Calu3 (cell line): ENCODE results near the gene GREM1. TPM values are rescaled to one million over a fixed set of nuclear protein-coding genes. Genes with fewer than 3 reads are reported as not detected.

ENCODE experiments used
- BruUV-seq: library from RNA; stranded (reverse); fragments of 400-500 nt; replicated peaks from 2 replicates; lab custom pipeline; 2021; lab: Mats Ljungman, UMichigan
- CTCF ChIA-PET: fragments of 300-600 bp; sonication (Branson Sonifier 250); formaldehyde crosslinking; loops from one replicate; lab custom pipeline; 2022; ENCODE audit warnings: antibody characterized with exemption; lab: Charles Lee
- DNase-seq: peaks from one replicate; pipeline ENCODE4 v3.0.0; 2022
- H3K27ac Mint-ChIP-seq: one replicate; pipeline ENCODE4 v1.8.0; 2022; ENCODE audit warnings: mixed read lengths; ENCODE audit not compliant: unreplicated experiment
- H3K27me3 Mint-ChIP-seq: one replicate; pipeline ENCODE4 v1.8.0; 2022; ENCODE audit warnings: mixed read lengths; ENCODE audit not compliant: unreplicated experiment
- H3K36me3 Mint-ChIP-seq: one replicate; pipeline ENCODE4 v1.8.0; 2022; ENCODE audit warnings: mild to moderate bottlenecking, moderate library complexity, mixed read lengths; ENCODE audit not compliant: insufficient read depth, unreplicated experiment
- H3K4me1 Mint-ChIP-seq: one replicate; pipeline ENCODE4 v1.8.0; 2022; ENCODE audit warnings: mild to moderate bottlenecking, low read depth, mixed read lengths; ENCODE audit not compliant: unreplicated experiment
- H3K4me3 Mint-ChIP-seq: one replicate; pipeline ENCODE4 v1.8.0; 2022; ENCODE audit warnings: mild to moderate bottlenecking, low read depth, moderate library complexity, mixed read lengths; ENCODE audit not compliant: unreplicated experiment
- H3K9me3 Mint-ChIP-seq: one replicate; pipeline ENCODE4 v1.8.0; 2022; ENCODE audit warnings: low read depth, mixed read lengths; ENCODE audit not compliant: unreplicated experiment
- CTCF ChIP-seq: fragments of 200-600 bp; IDR thresholded peaks from one replicate; pipeline ENCODE4 v1.8.0; 2022; ENCODE audit warnings: antibody characterized with exemption; ENCODE audit not compliant: unreplicated experiment
- intact Hi-C: fragments of 100-400 bp; cut with micrococcal nuclease; formaldehyde crosslinking; loops from one replicate; pipeline ENCODE4 v1.10.0; 2022; ENCODE audit not compliant: unreplicated experiment
- total RNA-seq: library from RNA; stranded (reverse); gene quantifications from 2 replicates; pipeline ENCODE4 v1.2.3, GENCODE V29; 2022

The GREM1 gene
- total RNA-seq, 1 experiment from 2014 or later: not detected

GRCh38 chr15:32671339-32672325, 46.2 kb upstream of the GREM1 start:
- CTCF ChIA-PET: no interaction called here
- no peaks in the 10 kb centered on the region for H3K4me1 Mint-ChIP-seq
- no peak for TF ChIP-seq CTCF
- intact Hi-C loops: no loop called here
- H3K36me3 Mint-ChIP-seq: no peaks in the 10 kb centered on the region
- BruUV-seq: no TSS peak
- no peaks in the 10 kb centered on the region for H3K9me3 Mint-ChIP-seq
- H3K27ac Mint-ChIP-seq: no peak overlapping the region
- H3K27me3 Mint-ChIP-seq: no peaks in the 10 kb centered on the region
- H3K4me3 Mint-ChIP-seq: no peak overlapping the region
- no peak for DNase-seq

DNA sequence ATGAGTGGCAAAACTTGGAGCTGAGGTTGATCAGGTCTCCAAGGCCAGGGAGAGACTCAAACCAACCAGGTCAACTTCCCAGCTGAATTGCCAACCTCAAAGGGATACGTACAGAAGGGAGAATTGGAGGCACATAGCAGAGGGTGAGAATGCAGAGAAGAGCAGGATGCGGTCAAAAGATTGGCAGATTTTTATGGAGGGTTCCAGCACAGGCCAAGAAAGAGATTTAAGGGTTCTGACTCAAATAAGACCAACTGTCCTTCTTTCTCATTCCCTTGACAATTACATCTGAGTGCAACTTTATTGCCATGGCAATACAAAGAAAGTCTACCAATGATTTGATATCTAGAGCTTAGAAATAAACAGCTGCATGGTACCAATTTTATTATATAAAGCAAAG, 43.1 kb upstream of the GREM1 start:
- no peaks in the 10 kb centered on the region for H3K36me3 Mint-ChIP-seq
- CTCF ChIA-PET: no interaction called here
- H3K27me3 Mint-ChIP-seq: no peaks in the 10 kb centered on the region
- H3K4me1 Mint-ChIP-seq: no peaks in the 10 kb centered on the region
- no peaks in the 10 kb centered on the region for H3K9me3 Mint-ChIP-seq
- H3K27ac Mint-ChIP-seq: no peak overlapping the region
- no peak for TF ChIP-seq CTCF
- no peak for DNase-seq
- no TSS peak for BruUV-seq
- no peak overlapping the region for H3K4me3 Mint-ChIP-seq
- intact Hi-C loops: no loop called here

GRCh38 chr15:32675466-32675865, 42.3 kb upstream of the GREM1 start:
- no peaks in the 10 kb centered on the region for H3K36me3 Mint-ChIP-seq
- no peaks in the 10 kb centered on the region for H3K4me1 Mint-ChIP-seq
- DNase-seq: no peak
- BruUV-seq: no TSS peak
- TF ChIP-seq CTCF: no peak
- CTCF ChIA-PET: no interaction called here
- H3K9me3 Mint-ChIP-seq: no peaks in the 10 kb centered on the region
- H3K27ac Mint-ChIP-seq: no peak overlapping the region
- no peak overlapping the region for H3K4me3 Mint-ChIP-seq
- intact Hi-C loops: no loop called here
- no peaks in the 10 kb centered on the region for H3K27me3 Mint-ChIP-seq

- no peaks in the 10 kb centered on the region for H3K9me3 Mint-ChIP-seq
- CTCF ChIA-PET: no interaction called here
- intact Hi-C loops: no loop called here
- BruUV-seq: no TSS peak
- no peaks in the 10 kb centered on the region for H3K27me3 Mint-ChIP-seq
- H3K4me3 Mint-ChIP-seq: no peak overlapping the region
- DNase-seq: no peak
- no peaks in the 10 kb centered on the region for H3K36me3 Mint-ChIP-seq
- TF ChIP-seq CTCF: no peak
- H3K4me1 Mint-ChIP-seq: no peaks in the 10 kb centered on the region
- no peak overlapping the region for H3K27ac Mint-ChIP-seq
Measured at GRCh38 chr15:32676169-32676568, 41.6 kb upstream of the GREM1 start.
